ENCODE results near the gene TWSG1. TPM values are rescaled to one million over a fixed set of nuclear protein-coding genes. Genes with fewer than 3 reads are reported as not detected.
"Not testable (repeated sequence)": the region's sequence is repeated elsewhere in the genome, so short reads cannot be mapped to it uniquely, and the experiment has no call there.

Gene TWSG1
- total RNA-seq, 1 donor from 2014 or later: 30.3 TPM

GRCh38 chr18:9354256-9354655, 19.7 kb downstream of the TWSG1 start:
- Histone ChIP-seq H3K27ac (ENCODE audit: low read depth, low read length) (no peak overlapping the region), H3K36me3 (ENCODE audit: control insufficient read depth in 3 of 3, insufficient read depth in 3 of 3, low read length in 3 of 3) (no peaks in the 10 kb centered on the region), H3K9me3 (ENCODE audit: control insufficient read depth in 3 of 3, low read length in 3 of 3) (no peaks in the 10 kb centered on the region), H3K4me3 (ENCODE audit: low read length in 3 of 3) (no peak overlapping the region), H3K9ac (ENCODE audit: low read depth in 1 of 3, low read length in 3 of 3) (no peak overlapping the region), H3K27me3 (ENCODE audit: control insufficient read depth in 3 of 3, insufficient read depth in 3 of 3, low read length in 3 of 3) (no peaks in the 10 kb centered on the region), H3K4me1 (ENCODE audit: control insufficient read depth in 3 of 3, insufficient read depth in 3 of 3, low read length in 3 of 3) (peaks cover 0 to 2% (median 0%) of the 10 kb centered on the region in 3 donors)

DNA sequence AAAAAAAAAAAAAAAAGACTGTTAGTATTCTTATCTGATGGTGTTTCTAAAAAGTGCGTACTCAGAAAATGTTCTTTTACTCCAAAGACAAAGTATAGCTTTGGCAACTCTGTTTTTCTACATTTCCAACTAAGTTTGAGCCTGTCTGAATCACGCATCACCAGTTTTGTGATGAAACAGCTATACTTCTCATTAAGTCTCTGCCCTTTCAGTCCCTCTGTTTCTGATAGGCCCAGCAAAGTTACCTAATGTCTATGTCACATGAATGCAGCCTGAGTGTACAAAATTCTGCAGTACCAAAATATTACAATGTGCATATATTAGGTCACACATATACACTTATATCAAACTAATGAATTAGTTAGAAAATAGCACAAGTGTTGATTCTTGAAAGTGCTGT, 22.4 kb downstream of the TWSG1 start:
- no peaks in the 10 kb centered on the region for H3K9me3 ChIP-seq (ENCODE audit: control insufficient read depth in 3 of 3, low read length in 3 of 3)
- no peak overlapping the region for H3K27ac ChIP-seq (ENCODE audit: low read depth, low read length)
- H3K36me3 ChIP-seq (ENCODE audit: control insufficient read depth in 3 of 3, insufficient read depth in 3 of 3, low read length in 3 of 3): peaks cover 0 to 6% (median 0%) of the 10 kb centered on the region in 3 donors
- no peaks in the 10 kb centered on the region for H3K27me3 ChIP-seq (ENCODE audit: control insufficient read depth in 3 of 3, insufficient read depth in 3 of 3, low read length in 3 of 3)
- no peak overlapping the region for H3K4me3 ChIP-seq (ENCODE audit: low read length in 3 of 3)
- peaks cover 0 to 2% (median 0%) of the 10 kb centered on the region in 3 donors for H3K4me1 ChIP-seq (ENCODE audit: control insufficient read depth in 3 of 3, insufficient read depth in 3 of 3, low read length in 3 of 3)
- no peak overlapping the region for H3K9ac ChIP-seq (ENCODE audit: low read depth in 1 of 3, low read length in 3 of 3)

GRCh38 chr18:9359796-9360195, 25.2 kb downstream of the TWSG1 start:
- peaks cover 0 to 6% (median 2%) of the 10 kb centered on the region in 3 donors for H3K36me3 ChIP-seq (ENCODE audit: control insufficient read depth in 3 of 3, insufficient read depth in 3 of 3, low read length in 3 of 3)
- H3K4me3 ChIP-seq (ENCODE audit: low read length in 3 of 3): no peak overlapping the region
- H3K27me3 ChIP-seq (ENCODE audit: control insufficient read depth in 3 of 3, insufficient read depth in 3 of 3, low read length in 3 of 3): no peaks in the 10 kb centered on the region
- H3K9ac ChIP-seq (ENCODE audit: low read depth in 1 of 3, low read length in 3 of 3): no peak overlapping the region
- H3K9me3 ChIP-seq (ENCODE audit: control insufficient read depth in 3 of 3, low read length in 3 of 3): no peaks in the 10 kb centered on the region
- no peaks in the 10 kb centered on the region for H3K4me1 ChIP-seq (ENCODE audit: control insufficient read depth in 3 of 3, insufficient read depth in 3 of 3, low read length in 3 of 3)
- no peak overlapping the region for H3K27ac ChIP-seq (ENCODE audit: low read depth, low read length)

- Histone ChIP-seq H3K27ac (ENCODE audit: low read depth, low read length) (no peak overlapping the region), H3K9me3 (ENCODE audit: control insufficient read depth in 3 of 3, low read length in 3 of 3) (no peaks in the 10 kb centered on the region), H3K27me3 (ENCODE audit: control insufficient read depth in 3 of 3, insufficient read depth in 3 of 3, low read length in 3 of 3) (no peaks in the 10 kb centered on the region), H3K4me3 (ENCODE audit: low read length in 3 of 3) (no peak overlapping the region), H3K36me3 (ENCODE audit: control insufficient read depth in 3 of 3, insufficient read depth in 3 of 3, low read length in 3 of 3) (peaks cover 2 to 6% (median 2%) of the 10 kb centered on the region in 3 donors), H3K4me1 (ENCODE audit: control insufficient read depth in 3 of 3, insufficient read depth in 3 of 3, low read length in 3 of 3) (no peaks in the 10 kb centered on the region), H3K9ac (ENCODE audit: low read depth in 1 of 3, low read length in 3 of 3) (no peak overlapping the region)
Observed at GRCh38 chr18:9361191-9361590, 26.6 kb downstream of the TWSG1 start.

DNA sequence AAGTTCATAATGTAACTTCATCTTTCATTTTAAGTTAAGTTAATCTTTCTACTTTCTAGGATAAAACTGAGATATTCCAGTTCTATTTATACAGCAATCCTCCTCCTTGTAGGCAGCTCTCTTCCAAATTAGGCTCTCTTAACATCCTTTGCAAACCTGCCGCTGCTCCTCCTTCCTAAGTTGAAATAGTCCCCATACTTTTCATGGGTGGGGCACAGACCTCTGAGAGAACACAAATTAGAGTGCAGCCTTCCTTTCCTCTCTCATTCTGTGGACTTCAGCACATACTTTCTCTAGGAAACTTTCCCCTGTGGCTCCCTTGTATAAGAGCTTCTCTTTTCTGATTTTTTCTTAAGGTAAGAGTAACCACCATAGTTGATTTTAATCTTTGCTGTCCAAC, 28.3 kb downstream of the TWSG1 start:
- Histone ChIP-seq H3K9me3 (ENCODE audit: control insufficient read depth in 3 of 3, low read length in 3 of 3) (no peaks in the 10 kb centered on the region), H3K36me3 (ENCODE audit: control insufficient read depth in 3 of 3, insufficient read depth in 3 of 3, low read length in 3 of 3) (peaks cover 2 to 9% (median 2%) of the 10 kb centered on the region in 3 donors), H3K4me3 (ENCODE audit: low read length in 3 of 3) (no peak overlapping the region), H3K27ac (ENCODE audit: low read depth, low read length) (no peak overlapping the region), H3K27me3 (ENCODE audit: control insufficient read depth in 3 of 3, insufficient read depth in 3 of 3, low read length in 3 of 3) (no peaks in the 10 kb centered on the region), H3K4me1 (ENCODE audit: control insufficient read depth in 3 of 3, insufficient read depth in 3 of 3, low read length in 3 of 3) (no peaks in the 10 kb centered on the region), H3K9ac (ENCODE audit: low read depth in 1 of 3, low read length in 3 of 3) (no peak overlapping the region)

GRCh38 chr18:9364242-9364641, 29.7 kb downstream of the TWSG1 start:
- Histone ChIP-seq H3K36me3 (ENCODE audit: control insufficient read depth in 3 of 3, insufficient read depth in 3 of 3, low read length in 3 of 3) (peaks cover 2 to 9% (median 2%) of the 10 kb centered on the region in 3 donors), H3K27me3 (ENCODE audit: control insufficient read depth in 3 of 3, insufficient read depth in 3 of 3, low read length in 3 of 3) (no peaks in the 10 kb centered on the region), H3K9me3 (ENCODE audit: control insufficient read depth in 3 of 3, low read length in 3 of 3) (no peaks in the 10 kb centered on the region), H3K4me1 (ENCODE audit: control insufficient read depth in 3 of 3, insufficient read depth in 3 of 3, low read length in 3 of 3) (no peaks in the 10 kb centered on the region), H3K9ac (ENCODE audit: low read depth in 1 of 3, low read length in 3 of 3) (no peak overlapping the region), H3K4me3 (ENCODE audit: low read length in 3 of 3) (no peak overlapping the region), H3K27ac (ENCODE audit: low read depth, low read length) (no peak overlapping the region)

DNA sequence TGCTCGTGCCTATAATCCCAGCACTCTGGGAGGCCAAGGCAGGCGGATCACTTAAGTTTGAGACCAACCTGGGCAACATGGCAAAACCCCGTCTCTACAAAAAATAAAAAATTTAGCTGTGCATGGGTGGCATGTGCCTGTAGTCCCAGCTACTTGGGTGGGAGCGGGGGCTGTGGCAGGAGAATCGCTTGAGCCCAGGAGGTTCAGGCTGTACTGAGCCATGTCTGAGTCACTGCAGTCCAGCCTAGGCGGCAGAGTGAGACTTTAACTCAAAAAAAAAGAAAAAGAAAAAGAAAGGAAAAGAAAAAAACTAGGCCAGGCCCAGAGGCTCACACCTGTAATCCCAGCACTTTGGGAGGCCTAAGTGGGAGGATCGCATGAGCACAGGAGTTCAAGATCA, 30.8 kb downstream of the TWSG1 start:
- H3K9me3 ChIP-seq (ENCODE audit: control insufficient read depth in 3 of 3, low read length in 3 of 3): no peaks in the 10 kb centered on the region
- H3K36me3 ChIP-seq (ENCODE audit: control insufficient read depth in 3 of 3, insufficient read depth in 3 of 3, low read length in 3 of 3): peaks cover 2 to 9% (median 2%) of the 10 kb centered on the region in 3 donors
- H3K9ac ChIP-seq (ENCODE audit: low read depth in 1 of 3, low read length in 3 of 3): no peak overlapping the region
- no peaks in the 10 kb centered on the region for H3K27me3 ChIP-seq (ENCODE audit: control insufficient read depth in 3 of 3, insufficient read depth in 3 of 3, low read length in 3 of 3)
- H3K4me1 ChIP-seq (ENCODE audit: control insufficient read depth in 3 of 3, insufficient read depth in 3 of 3, low read length in 3 of 3): no peaks in the 10 kb centered on the region
- H3K27ac ChIP-seq (ENCODE audit: low read depth, low read length): no peak overlapping the region
- H3K4me3 ChIP-seq (ENCODE audit: low read length in 3 of 3): no peak overlapping the region

- no peaks in the 10 kb centered on the region for H3K4me1 ChIP-seq (ENCODE audit: control insufficient read depth in 3 of 3, insufficient read depth in 3 of 3, low read length in 3 of 3)
- H3K9me3 ChIP-seq (ENCODE audit: control insufficient read depth in 3 of 3, low read length in 3 of 3): no peaks in the 10 kb centered on the region
- no peak overlapping the region for H3K9ac ChIP-seq (ENCODE audit: low read depth in 1 of 3, low read length in 3 of 3)
- H3K27ac ChIP-seq (ENCODE audit: low read depth, low read length): no peak overlapping the region
- no peaks in the 10 kb centered on the region for H3K27me3 ChIP-seq (ENCODE audit: control insufficient read depth in 3 of 3, insufficient read depth in 3 of 3, low read length in 3 of 3)
- H3K4me3 ChIP-seq (ENCODE audit: low read length in 3 of 3): no peak overlapping the region
- H3K36me3 ChIP-seq (ENCODE audit: control insufficient read depth in 3 of 3, insufficient read depth in 3 of 3, low read length in 3 of 3): peaks cover 2 to 9% (median 2%) of the 10 kb centered on the region in 3 donors
Observed at GRCh38 chr18:9366126-9366714, 31.6 kb downstream of the TWSG1 start.

- not testable (repeated sequence) for H3K4me3 ChIP-seq (ENCODE audit: low read length in 3 of 3); H3K4me1 ChIP-seq (ENCODE audit: control insufficient read depth in 3 of 3, insufficient read depth in 3 of 3, low read length in 3 of 3); H3K27ac ChIP-seq (ENCODE audit: low read depth, low read length); H3K9me3 ChIP-seq (ENCODE audit: control insufficient read depth in 3 of 3, low read length in 3 of 3); H3K27me3 ChIP-seq (ENCODE audit: control insufficient read depth in 3 of 3, insufficient read depth in 3 of 3, low read length in 3 of 3); H3K36me3 ChIP-seq (ENCODE audit: control insufficient read depth in 3 of 3, insufficient read depth in 3 of 3, low read length in 3 of 3); H3K9ac ChIP-seq (ENCODE audit: low read depth in 1 of 3, low read length in 3 of 3)
Observed at GRCh38 chr18:9373254-9373653, 38.7 kb downstream of the TWSG1 start.

- no peak overlapping the region for H3K9ac ChIP-seq (ENCODE audit: low read depth in 1 of 3, low read length in 3 of 3)
- no peaks in the 10 kb centered on the region for H3K4me1 ChIP-seq (ENCODE audit: control insufficient read depth in 3 of 3, insufficient read depth in 3 of 3, low read length in 3 of 3)
- no peak overlapping the region for H3K27ac ChIP-seq (ENCODE audit: low read depth, low read length)
- H3K9me3 ChIP-seq (ENCODE audit: control insufficient read depth in 3 of 3, low read length in 3 of 3): peaks cover 0 to 2% (median 0%) of the 10 kb centered on the region in 3 donors
- H3K36me3 ChIP-seq (ENCODE audit: control insufficient read depth in 3 of 3, insufficient read depth in 3 of 3, low read length in 3 of 3): no peaks in the 10 kb centered on the region
- H3K27me3 ChIP-seq (ENCODE audit: control insufficient read depth in 3 of 3, insufficient read depth in 3 of 3, low read length in 3 of 3): no peaks in the 10 kb centered on the region
- H3K4me3 ChIP-seq (ENCODE audit: low read length in 3 of 3): no peak overlapping the region
Observed at GRCh38 chr18:9379118-9379517, 44.5 kb downstream of the TWSG1 start.
